Uterus (tissue), 2 donors: Measurements from ENCODE around the gene TSPAN11.

Experiments
- CTCF ChIP-seq, 4 experiments: fragments of 200-600 bp in 2 of 4; fragments of 450-650 bp in 2 of 4; sonication (generic) in 2 of 4; IDR thresholded peaks; one replicate each; pipeline ENCODE4 v1.5.1; 2016 to 2019; ENCODE audit warnings: antibody characterized with exemption in 4 of 4, mild to moderate bottlenecking in 2 of 4, moderate library complexity in 1 of 4
- POLR2A ChIP-seq, 2 donors: fragments of 450-650 bp; IDR thresholded peaks; one replicate each; pipeline ENCODE4 v1.6.1; 2016; ENCODE audit warnings: antibody characterized with exemption in 2 of 2, mild to moderate bottlenecking in 1 of 2, moderate library complexity in 1 of 2

- TF ChIP-seq POLR2A (IDR thresholded peaks at IDR 0.05) = no peak
- TF ChIP-seq CTCF (IDR thresholded peaks at IDR 0.05) = no peak
These were observed 91.7 kb downstream of the TSPAN11 start for GRCh38 chr12:31018106-31018789.
